Mesendoderm (in vitro differentiated cells): ENCODE results near the gene RPL19.

ENCODE experiments used
- DNase-seq: peaks from one replicate; pipeline ENCODE4 v3.0.0; 2013
- H2AK5ac ChIP-seq: 2 replicates; pipeline ENCODE4 v1.6.1; 2013; ENCODE audit warnings: low read length, inconsistent platforms
- H2BK120ac ChIP-seq: 2 replicates; pipeline ENCODE4 v1.6.1; 2013; ENCODE audit warnings: low read depth, mild to moderate bottlenecking, low read length, moderate library complexity, mixed read lengths
- H2BK15ac ChIP-seq: replicated peaks from 2 replicates; pipeline ENCODE4 v1.6.1; 2013; ENCODE audit warnings: low read depth, mild to moderate bottlenecking, moderate library complexity
- H2BK5ac ChIP-seq: 2 replicates; pipeline ENCODE4 v1.6.1; 2013; ENCODE audit warnings: low read length, inconsistent platforms
- H3K18ac ChIP-seq: 2 replicates; pipeline ENCODE4 v1.6.1; 2013; ENCODE audit warnings: mild to moderate bottlenecking, low read length, mixed read lengths
- H3K23ac ChIP-seq: one replicate; pipeline ENCODE4 v1.6.1; 2013; ENCODE audit warnings: low read length
- H3K27ac ChIP-seq: 2 replicates; pipeline ENCODE4 v1.5.1; 2013; ENCODE audit warnings: low read depth, mild to moderate bottlenecking, inconsistent platforms, low read length, moderate library complexity
- H3K27me3 ChIP-seq: 2 replicates; pipeline ENCODE4 v1.6.1; 2013; ENCODE audit warnings: low read length, control low read depth, mild to moderate bottlenecking, inconsistent platforms; ENCODE audit not compliant: insufficient read depth, poor library complexity
- H3K36me3 ChIP-seq: 2 replicates; pipeline ENCODE4 v1.6.1; 2013; ENCODE audit warnings: low read length, inconsistent platforms; ENCODE audit not compliant: control insufficient read depth, insufficient read depth
- H3K4ac ChIP-seq: one replicate; pipeline ENCODE4 v1.6.1; 2013; ENCODE audit warnings: low read depth, mild to moderate bottlenecking, low read length, moderate library complexity
- H3K4me1 ChIP-seq: 2 replicates; pipeline ENCODE4 v1.6.1; 2013; ENCODE audit warnings: low read depth, low read length, inconsistent platforms; ENCODE audit not compliant: control insufficient read depth
- H3K4me2 ChIP-seq: 2 replicates; pipeline ENCODE4 v1.6.1; 2013; ENCODE audit warnings: low read length
- H3K4me3 ChIP-seq: 2 replicates; pipeline ENCODE4 v1.5.1; 2013; ENCODE audit warnings: mild to moderate bottlenecking, low read length
- H3K56ac ChIP-seq: one replicate; pipeline ENCODE4 v1.6.1; 2013; ENCODE audit warnings: low read length
- H3K79me1 ChIP-seq: 2 replicates; pipeline ENCODE4 v1.6.1; 2013; ENCODE audit warnings: low read length, inconsistent platforms
- H3K79me2 ChIP-seq: 2 replicates; pipeline ENCODE4 v1.6.1; 2013; ENCODE audit warnings: mild to moderate bottlenecking, low read length; ENCODE audit not compliant: control insufficient read depth, insufficient read depth
- H3K9ac ChIP-seq: 2 replicates; pipeline ENCODE4 v1.6.1; 2013; ENCODE audit warnings: low read length, inconsistent platforms
- H4K5ac ChIP-seq: one replicate; pipeline ENCODE4 v1.6.1; 2013; ENCODE audit warnings: low read length
- H4K8ac ChIP-seq: one replicate; pipeline ENCODE4 v1.6.1; 2013; ENCODE audit warnings: low read depth, mild to moderate bottlenecking, control low read depth, low read length, moderate library complexity
- WGBS: extraction: QIAGEN DNeasy Blood & Tissue Kit; methylation state at CpG from one replicate; pipeline ENCODE4 v1.1.7; 2013; ENCODE audit warnings: low lambda C conversion rate, missing lambda C conversion rate; ENCODE audit not compliant: insufficient coverage; ENCODE audit errors: extremely low coverage; 5-methylcytosine and 5-hydroxymethylcytosine counted together

The RPL19 gene

DNA sequence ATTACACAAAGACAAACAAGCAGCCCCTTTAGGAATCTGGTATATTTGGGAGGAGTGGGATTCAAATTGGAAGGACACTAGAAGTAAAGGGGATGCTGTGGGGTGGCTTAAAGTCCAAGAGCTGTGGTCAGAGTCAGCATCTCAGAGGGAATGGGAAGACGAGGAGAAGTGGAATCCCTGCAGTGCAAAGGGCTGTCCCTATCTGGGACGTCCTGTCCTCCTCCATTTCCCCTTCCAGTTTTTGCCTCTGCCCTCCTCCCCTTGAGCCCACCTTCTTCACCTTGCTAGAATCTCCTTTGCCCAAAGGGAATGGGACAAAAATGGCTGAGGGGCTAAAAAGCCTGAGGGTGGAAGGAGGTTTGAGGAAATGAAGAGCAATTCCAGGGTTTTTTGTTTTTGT, 44.4 kb upstream of the RPL19 start:
- H2BK15ac ChIP-seq: no peak overlapping the region
- H3K23ac ChIP-seq: no peak overlapping the region
- H4K8ac ChIP-seq: no peak overlapping the region
- no peak overlapping the region for H2BK5ac ChIP-seq
- no CpG with 5 or more reads among the region's 2 CpGs for WGBS
- H3K27ac ChIP-seq: no peak overlapping the region
- H3K18ac ChIP-seq: no peak overlapping the region
- H3K56ac ChIP-seq: no peak overlapping the region
- peaks cover 3% of the 10 kb centered on the region for H3K27me3 ChIP-seq
- H3K79me1 ChIP-seq: no peaks in the 10 kb centered on the region
- no peak overlapping the region for H3K9ac ChIP-seq
- no peaks in the 10 kb centered on the region for H3K79me2 ChIP-seq
- H2BK120ac ChIP-seq: no peak overlapping the region
- no peak overlapping the region for H3K4me3 ChIP-seq
- H3K36me3 ChIP-seq: no peaks in the 10 kb centered on the region
- no peak for DNase-seq
- no peak overlapping the region for H2AK5ac ChIP-seq
- H3K4me2 ChIP-seq: no peak overlapping the region
- H3K4me1 ChIP-seq: peaks cover 2% of the 10 kb centered on the region
- no peak overlapping the region for H3K4ac ChIP-seq
- H4K5ac ChIP-seq: no peak overlapping the region

DNA sequence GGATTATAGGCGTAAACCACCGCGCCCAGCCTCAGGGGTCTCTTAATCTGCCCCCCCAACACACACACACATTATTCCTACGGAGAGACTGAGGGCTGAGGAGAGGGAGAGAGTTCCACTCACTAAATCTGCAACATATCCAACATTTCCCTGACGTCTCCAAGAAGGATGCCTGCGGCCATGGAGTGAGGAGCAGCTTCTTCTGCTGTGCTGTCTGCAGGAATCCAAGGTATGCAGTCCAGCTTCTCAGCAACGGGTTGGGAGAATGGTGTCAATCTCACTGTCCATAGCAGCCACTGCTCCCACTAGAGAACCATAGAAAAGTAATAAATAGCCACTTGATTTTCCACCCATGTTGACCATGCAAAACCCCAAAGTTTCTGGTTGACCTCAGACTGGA, 43.6 kb upstream of the RPL19 start:
- H3K4ac ChIP-seq: no peak overlapping the region
- no peak overlapping the region for H4K8ac ChIP-seq
- H3K23ac ChIP-seq: no peak overlapping the region
- no peaks in the 10 kb centered on the region for H3K27me3 ChIP-seq
- H3K79me2 ChIP-seq: no peaks in the 10 kb centered on the region
- no peak overlapping the region for H2BK5ac ChIP-seq
- H2BK120ac ChIP-seq: no peak overlapping the region
- peaks cover 2% of the 10 kb centered on the region for H3K4me1 ChIP-seq
- no peak overlapping the region for H3K4me3 ChIP-seq
- H3K18ac ChIP-seq: no peak overlapping the region
- H3K4me2 ChIP-seq: no peak overlapping the region
- H3K56ac ChIP-seq: no peak overlapping the region
- WGBS: no CpG with 5 or more reads among the region's 7 CpGs
- peak; percentile 48 for DNase-seq
- H3K9ac ChIP-seq: no peak overlapping the region
- no peaks in the 10 kb centered on the region for H3K79me1 ChIP-seq
- no peak overlapping the region for H2AK5ac ChIP-seq
- H4K5ac ChIP-seq: no peak overlapping the region
- H3K27ac ChIP-seq: no peak overlapping the region
- no peaks in the 10 kb centered on the region for H3K36me3 ChIP-seq
- no peak overlapping the region for H2BK15ac ChIP-seq

DNA sequence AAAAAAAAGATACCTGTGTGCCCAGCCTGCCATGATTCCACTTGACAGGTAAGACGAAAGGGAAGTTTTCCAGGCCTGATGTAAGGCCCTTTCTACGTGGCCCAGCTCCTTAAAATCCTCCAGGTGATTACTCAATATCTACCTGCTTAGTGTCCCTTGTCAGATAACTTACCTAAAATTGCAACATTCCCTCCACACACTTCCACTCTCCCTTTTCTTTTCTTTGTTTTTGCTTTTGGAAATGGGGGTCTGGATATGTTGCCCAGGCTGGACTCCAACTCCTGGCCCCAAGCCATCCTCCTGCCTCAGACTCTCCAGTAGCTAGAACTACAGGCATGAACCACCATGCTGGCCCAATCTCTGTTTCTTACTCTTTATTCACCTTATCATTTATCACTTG, 41.5 kb upstream of the RPL19 start:
- Histone ChIP-seq H3K18ac (no peak overlapping the region), H3K4me2 (no peak overlapping the region), H3K4me3 (no peak overlapping the region), H3K79me2 (no peaks in the 10 kb centered on the region), H2BK120ac (no peak overlapping the region), H3K23ac (no peak overlapping the region), H3K27me3 (no peaks in the 10 kb centered on the region), H3K4ac (no peak overlapping the region), H3K27ac (no peak overlapping the region), H4K5ac (no peak overlapping the region), H3K36me3 (no peaks in the 10 kb centered on the region), H2BK15ac (no peak overlapping the region), H3K56ac (no peak overlapping the region), H3K9ac (no peak overlapping the region), H2BK5ac (no peak overlapping the region), H3K4me1 (no peaks in the 10 kb centered on the region), H3K79me1 (no peaks in the 10 kb centered on the region), H2AK5ac (no peak overlapping the region), H4K8ac (no peak overlapping the region)
- no peak for DNase-seq
- WGBS: no CpG with 5 or more reads among the region's 2 CpGs

GRCh38 chr17:39161962-39162361, 38.1 kb upstream of the RPL19 start:
- no peak overlapping the region for H3K27ac ChIP-seq
- no peaks in the 10 kb centered on the region for H3K79me1 ChIP-seq
- DNase-seq: no peak
- H3K4me2 ChIP-seq: no peak overlapping the region
- H3K4ac ChIP-seq: no peak overlapping the region
- no peak overlapping the region for H2BK15ac ChIP-seq
- H3K9ac ChIP-seq: no peak overlapping the region
- H3K18ac ChIP-seq: no peak overlapping the region
- no peaks in the 10 kb centered on the region for H3K4me1 ChIP-seq
- no peak overlapping the region for H3K23ac ChIP-seq
- no peaks in the 10 kb centered on the region for H3K79me2 ChIP-seq
- no peak overlapping the region for H3K56ac ChIP-seq
- H2BK5ac ChIP-seq: no peak overlapping the region
- H4K5ac ChIP-seq: no peak overlapping the region
- H3K4me3 ChIP-seq: no peak overlapping the region
- no CpG with 5 or more reads among the region's 2 CpGs for WGBS
- H2AK5ac ChIP-seq: no peak overlapping the region
- no peak overlapping the region for H2BK120ac ChIP-seq
- H3K27me3 ChIP-seq: peaks cover 10% of the 10 kb centered on the region
- H4K8ac ChIP-seq: no peak overlapping the region
- H3K36me3 ChIP-seq: no peaks in the 10 kb centered on the region

DNA sequence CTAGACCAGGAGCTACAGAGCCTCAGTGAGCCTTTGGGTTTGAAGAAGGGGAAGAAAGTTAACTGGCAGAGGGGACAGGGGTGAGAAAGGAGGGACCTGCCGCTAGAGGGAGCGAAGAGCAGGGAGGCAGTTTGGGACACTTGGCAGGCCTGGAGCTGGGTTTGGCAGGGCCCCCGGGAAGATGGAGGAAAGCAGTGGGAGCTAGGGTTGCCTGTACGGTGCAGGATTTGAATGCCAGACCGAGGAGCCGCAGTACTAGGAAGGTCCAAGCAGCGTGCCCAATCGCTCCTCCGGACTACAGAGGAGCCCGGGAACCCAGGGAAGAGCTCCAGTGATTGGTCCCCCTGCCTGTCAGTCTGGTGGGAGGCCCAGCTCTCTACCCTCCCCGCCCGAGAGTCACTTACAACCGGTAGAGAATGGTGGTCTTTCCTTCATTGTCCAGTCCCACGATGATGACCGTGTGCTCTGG, 35.4 kb upstream of the RPL19 start:
- H2AK5ac ChIP-seq: no peak overlapping the region
- H3K23ac ChIP-seq: no peak overlapping the region
- no peak overlapping the region for H3K18ac ChIP-seq
- H3K4me1 ChIP-seq: no peaks in the 10 kb centered on the region
- H4K8ac ChIP-seq: no peak overlapping the region
- WGBS: no CpG with 5 or more reads among the region's 15 CpGs
- H3K27ac ChIP-seq: no peak overlapping the region
- DNase-seq: peak; percentile 97
- no peaks in the 10 kb centered on the region for H3K79me2 ChIP-seq
- no peak overlapping the region for H2BK120ac ChIP-seq
- no peak overlapping the region for H2BK15ac ChIP-seq
- peaks cover 10% of the 10 kb centered on the region for H3K27me3 ChIP-seq
- peak overlapping the region; percentile 62 for H3K9ac ChIP-seq
- peak overlapping the region; percentile 46 for H3K4me3 ChIP-seq
- H3K4me2 ChIP-seq: peak overlapping the region; percentile 90
- no peaks in the 10 kb centered on the region for H3K79me1 ChIP-seq
- H2BK5ac ChIP-seq: no peak overlapping the region
- no peaks in the 10 kb centered on the region for H3K36me3 ChIP-seq
- peak overlapping the region; percentile 89 for H3K56ac ChIP-seq
- no peak overlapping the region for H3K4ac ChIP-seq
- no peak overlapping the region for H4K5ac ChIP-seq

DNA sequence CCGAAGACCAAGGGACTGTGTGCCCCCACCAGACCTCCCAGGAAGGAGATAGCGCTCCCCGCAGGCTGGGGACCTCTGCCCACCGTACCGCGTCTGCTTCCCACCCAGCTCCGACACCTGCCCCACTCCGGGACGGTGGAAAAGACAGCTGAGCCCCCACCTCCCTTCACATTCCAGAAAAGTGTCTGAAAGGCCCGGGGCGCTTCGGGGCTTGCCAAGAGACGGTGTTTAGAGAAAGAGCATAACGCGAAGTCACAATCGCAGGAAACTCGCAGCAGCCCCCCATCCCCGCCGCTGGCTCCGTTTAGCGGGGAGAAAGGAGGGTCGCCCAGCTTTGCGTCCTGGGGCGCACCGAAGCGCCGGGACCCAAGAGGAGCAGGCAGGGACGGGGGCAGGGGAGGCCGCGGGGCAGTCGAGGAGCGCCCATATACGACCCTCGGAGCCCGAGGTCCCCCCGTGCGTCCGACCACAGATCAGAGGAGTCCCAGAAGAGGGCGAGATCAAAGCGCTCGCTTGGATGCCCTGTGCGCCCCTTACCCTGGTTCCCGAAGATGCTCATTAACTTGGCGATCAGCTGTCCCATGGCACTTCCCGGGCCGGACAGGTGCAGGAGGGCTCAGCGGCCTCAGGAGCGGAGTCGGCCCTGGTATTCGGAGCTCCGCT, 34.8 kb upstream of the RPL19 start:
- Histone ChIP-seq H2BK15ac (no peak overlapping the region), H3K56ac (peak overlapping the region; percentile 89), H3K79me2 (no peaks in the 10 kb centered on the region), H3K27me3 (peaks cover 10% of the 10 kb centered on the region), H2AK5ac (no peak overlapping the region), H3K79me1 (no peaks in the 10 kb centered on the region), H3K4me3 (peak overlapping the region; percentile 46), H3K4me2 (peak overlapping the region; percentile 90), H3K4me1 (no peaks in the 10 kb centered on the region), H3K27ac (no peak overlapping the region), H4K8ac (no peak overlapping the region), H3K9ac (peak overlapping the region; percentile 62), H2BK120ac (no peak overlapping the region), H2BK5ac (no peak overlapping the region), H3K4ac (no peak overlapping the region), H4K5ac (no peak overlapping the region), H3K18ac (no peak overlapping the region), H3K36me3 (no peaks in the 10 kb centered on the region), H3K23ac (no peak overlapping the region)
- WGBS: no CpG with 5 or more reads among the region's 51 CpGs
- DNase-seq: no peak
